Activated effector memory CD4-positive, alpha-beta T cell treated with Interleukin-2 at 50 U/mL for 16 hours (primary cell): ENCODE measurements around the gene PLA2G4C.

ENCODE experiments used
- DNase-seq: peaks from one replicate; pipeline ENCODE4 v3.0.0-alpha.2; 2020

The PLA2G4C gene

DNA sequence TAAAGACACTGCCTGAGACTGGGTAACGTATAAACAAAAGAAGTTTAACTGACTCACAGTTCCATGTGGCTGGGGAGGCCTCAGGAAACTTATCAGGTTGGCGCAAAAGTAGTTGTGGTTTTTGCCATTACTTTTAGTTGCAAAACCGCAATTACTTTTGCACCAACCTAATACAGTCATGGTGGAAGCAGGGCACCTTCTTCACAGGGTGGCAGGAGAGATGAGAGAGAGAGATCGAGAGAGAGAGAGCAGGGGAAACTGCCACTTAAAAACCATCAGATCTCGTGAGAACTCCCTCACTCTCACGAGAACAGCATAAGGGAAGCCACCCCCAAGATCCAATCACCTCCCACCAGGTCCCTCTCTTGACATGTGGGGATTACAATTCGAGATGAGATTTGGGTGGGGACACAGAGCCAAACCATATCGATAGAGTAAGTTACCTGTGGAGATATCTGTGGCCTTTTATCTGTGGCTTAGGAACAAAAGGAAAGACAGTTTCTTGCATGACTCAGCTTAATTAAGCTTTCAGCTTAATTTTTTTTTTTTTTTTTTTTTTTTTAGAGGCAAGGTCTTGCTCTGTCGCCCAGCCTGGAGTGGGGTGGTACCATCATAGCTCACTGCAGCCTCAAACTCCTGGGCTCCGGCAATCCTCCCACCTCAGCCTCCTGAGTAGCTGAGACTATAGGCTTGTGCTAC is 59.1 kb downstream of the PLA2G4C start:
- DNase-seq, result no peak

DNA sequence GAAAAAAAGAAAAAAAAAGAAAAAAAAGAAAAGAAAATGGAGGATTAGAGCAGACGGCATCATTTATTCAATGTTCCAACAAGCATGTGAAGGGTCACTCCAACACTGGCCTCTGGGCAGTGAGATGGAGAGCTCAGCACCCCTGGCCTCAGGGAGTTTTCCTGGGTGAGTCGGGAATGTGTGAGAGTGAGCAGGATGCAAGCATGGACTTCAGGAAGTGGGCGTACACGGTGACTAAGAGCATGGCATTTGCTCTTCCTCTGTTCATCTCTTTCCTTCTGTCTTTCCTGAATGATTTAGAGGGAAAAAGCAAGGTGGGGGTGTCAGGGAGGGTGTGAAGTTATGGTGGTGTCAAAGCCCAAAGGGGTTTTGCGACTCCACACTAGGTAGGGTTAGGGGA is 66.1 kb downstream of the PLA2G4C start:
- no peak for DNase-seq

DNA sequence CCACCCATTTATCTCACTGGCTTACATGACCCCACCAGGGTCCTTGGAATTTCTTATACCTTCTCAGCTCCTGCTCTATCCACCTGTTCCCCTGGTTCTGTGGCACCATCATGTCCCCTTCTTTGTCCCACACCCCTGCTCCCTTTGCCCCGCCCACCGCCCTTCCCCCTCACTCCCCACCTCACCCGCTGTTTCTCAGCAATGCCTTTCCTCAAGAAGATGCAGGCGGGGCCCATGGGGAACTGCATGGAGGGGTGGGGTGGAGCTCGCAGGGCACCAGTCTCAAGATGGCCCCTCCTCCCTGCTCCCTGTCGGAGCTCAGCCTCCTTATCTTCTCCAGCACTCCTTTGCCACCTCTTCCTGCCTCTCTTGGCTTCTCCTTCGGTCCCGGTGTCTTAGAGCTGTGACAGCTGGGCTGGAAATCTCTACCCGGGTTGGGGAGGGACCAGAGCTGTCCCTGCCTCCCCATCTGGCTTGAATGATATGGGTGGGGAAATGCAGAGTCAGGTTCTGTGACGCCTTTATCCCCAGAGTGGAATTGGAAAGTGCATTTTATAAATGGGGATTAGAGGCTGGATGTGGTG is 66.8 kb downstream of the PLA2G4C start, which contains the start of gene CABP5:
Gene CABP5 (minus strand): TSS at position 405 of the 584 bp plus-strand sequence. CDS start 157 bp downstream, at position 248.
- DNase-seq, result no peak

DNA sequence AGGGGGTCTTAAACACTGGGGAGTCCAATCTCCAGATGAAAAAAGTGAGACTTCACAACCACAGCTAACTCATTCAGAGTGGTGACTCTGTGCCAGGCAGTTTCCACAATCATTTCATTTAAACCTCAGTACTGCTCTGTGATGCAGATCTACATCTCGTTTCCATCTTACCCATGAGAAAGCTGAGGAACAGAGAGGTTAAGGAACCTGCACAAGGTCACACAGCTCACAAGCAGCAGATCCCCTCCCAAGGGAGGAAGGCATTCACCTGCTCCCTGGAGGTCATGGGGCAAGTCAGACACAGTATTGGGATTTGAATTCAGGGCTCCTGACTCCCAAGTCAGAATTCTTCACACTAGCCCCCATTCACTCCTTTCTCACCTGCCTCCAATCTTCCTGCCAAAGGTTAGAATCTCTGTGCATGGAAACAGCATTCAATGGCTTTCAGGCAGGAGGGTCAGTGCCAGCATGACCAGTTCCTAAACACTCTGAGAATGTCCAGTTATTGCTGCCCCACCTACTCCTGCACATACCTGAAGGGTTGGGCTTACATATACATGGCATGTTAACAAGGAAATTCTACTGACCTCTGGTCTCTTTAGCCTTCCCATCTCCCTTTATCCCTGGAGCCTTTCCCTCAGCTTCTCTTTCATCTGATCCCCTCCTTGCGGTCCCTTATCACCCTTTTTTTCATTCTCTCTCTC is 68.6 kb downstream of the PLA2G4C start:
- no peak for DNase-seq

DNA sequence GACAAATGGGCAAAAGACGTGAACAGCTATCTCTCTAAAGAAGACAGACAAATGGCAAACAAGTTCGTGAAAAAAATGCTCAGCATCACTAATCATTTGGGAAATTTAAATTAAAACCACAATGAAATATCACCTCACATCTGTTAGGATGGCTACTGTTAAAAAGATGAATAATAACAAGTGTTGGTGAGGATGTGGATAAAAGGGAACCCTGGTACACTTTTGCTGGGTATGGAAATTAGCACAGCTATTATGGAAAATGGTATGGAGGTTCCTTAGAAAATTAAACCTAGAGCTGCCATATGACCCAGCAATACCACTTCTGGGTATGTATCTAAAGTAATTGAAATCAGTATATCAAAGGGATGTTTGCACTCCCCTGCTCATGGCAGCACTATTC is 73.9 kb downstream of the PLA2G4C start:
- DNase-seq, result no peak

DNA sequence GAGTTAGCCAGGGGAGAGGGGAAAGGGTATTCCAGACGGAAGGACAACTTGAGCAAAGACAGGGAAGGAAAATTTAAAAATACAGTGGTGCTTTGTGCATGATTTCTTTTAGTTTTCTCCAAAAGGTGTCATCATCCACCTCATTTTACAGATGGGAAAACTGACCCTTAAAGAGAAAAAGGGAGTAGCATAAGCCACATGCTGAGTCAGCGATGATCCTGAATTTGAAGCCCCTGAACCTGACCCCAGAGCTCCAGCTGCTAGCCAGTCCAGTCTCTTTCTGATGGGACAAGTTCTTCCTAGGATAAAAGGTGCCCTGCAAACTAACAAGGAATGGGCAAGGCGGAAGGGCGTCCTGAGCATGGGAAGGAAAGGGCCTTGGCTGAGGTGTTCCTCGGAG is 77.0 kb downstream of the PLA2G4C start:
- DNase-seq, result no peak

DNA sequence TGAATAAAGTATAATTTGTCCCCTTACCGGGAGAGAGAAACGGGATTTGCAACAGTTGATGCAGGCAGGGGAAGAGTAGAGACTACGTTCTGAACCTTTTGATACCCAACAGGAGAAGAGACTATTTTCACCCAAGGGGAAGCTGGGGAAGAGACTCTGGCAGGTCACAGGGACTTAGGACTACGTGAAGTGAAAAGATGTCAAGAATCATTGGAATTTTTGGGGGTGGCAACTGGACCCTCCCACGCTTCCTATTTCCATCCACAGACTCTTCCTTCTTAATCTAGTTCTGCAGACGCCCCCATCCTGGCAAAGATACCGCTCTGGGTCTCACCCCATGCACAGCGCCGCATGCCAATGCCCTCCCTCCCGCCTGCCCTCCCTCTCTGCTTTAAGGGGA is 80.5 kb downstream of the PLA2G4C start:
- no peak for DNase-seq

DNA sequence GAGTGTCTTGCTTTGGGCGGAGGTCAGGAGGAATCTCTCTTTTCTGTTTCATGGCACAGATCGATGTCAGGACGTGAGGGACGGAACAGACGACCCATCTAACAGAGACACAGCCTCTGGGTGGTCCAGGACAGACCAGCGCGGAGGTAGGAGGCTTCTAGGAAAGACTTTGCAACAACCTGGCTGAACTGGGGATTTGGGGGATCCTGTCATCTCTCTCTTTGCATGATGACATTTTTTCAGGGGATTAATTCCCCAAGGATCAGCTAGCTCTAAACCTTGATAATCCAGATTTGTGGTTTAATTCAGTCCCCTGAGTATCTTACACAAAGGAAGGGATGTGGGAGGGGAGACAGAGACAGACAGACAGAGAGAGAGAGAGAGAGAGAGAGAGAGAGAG is 81.2 kb downstream of the PLA2G4C start:
- DNase-seq, result no peak

DNA sequence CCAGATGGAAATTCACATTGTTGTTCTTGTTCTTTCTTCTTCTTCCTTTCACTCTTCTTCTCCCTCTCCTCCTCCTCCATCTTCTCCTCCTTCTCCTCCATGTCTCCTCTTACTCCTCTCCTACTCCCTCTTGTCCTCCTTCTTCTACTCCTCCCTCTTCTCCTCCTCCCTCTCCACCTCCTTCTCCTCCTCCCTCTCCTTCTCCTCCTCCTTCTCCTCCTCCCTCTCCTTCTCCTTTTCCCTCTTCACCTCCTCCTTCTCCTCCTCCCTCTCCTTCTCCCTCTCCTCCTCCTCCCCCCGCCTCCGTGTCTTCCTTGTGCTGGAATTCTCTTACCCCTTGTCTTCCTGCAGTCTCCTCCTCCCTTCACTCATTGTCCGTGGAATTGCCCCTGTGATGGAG is 85.1 kb downstream of the PLA2G4C start:
- DNase-seq, result no peak

DNA sequence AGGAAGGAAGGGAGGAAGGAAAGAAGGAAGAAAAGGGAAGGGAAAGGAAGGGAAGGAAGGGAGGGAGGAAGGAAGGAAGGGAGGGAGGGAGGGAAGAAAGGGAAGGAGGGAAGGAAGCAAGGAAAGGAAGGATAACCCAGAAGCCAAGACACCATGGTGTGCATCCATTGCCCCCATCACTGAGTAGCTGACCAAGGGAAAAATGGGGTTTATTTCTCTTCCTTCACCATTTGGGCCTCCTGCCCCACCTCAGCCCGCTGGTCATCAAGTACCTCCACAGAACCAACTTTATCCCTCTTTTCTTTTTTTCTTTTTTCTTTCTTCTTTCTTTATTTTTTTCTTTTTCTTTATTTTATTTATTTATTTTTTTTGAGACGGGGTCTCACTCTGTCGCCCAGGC is 87.1 kb downstream of the PLA2G4C start:
- DNase-seq, result no peak

DNA sequence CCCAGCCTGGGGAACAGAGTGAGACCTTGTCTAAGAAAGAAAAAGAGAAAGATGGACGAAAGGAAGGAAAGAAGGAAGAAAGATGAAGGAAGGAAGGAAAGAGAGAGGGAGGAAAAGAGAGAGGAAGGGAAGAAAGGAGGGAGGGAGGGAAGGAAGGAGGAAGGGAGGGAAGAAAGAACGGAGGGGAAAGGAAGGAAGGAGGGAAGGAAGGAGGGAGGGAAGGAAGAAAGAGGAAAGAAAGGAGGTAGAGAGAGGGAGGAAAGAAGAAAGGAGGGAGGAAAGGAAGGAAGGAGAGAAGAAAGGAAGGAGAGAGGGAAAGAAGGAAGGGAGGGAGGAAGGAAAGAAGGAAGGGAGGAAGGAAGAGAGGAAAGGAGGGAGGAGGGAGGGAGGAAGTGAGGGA is 87.6 kb downstream of the PLA2G4C start:
- DNase-seq, result no peak

DNA sequence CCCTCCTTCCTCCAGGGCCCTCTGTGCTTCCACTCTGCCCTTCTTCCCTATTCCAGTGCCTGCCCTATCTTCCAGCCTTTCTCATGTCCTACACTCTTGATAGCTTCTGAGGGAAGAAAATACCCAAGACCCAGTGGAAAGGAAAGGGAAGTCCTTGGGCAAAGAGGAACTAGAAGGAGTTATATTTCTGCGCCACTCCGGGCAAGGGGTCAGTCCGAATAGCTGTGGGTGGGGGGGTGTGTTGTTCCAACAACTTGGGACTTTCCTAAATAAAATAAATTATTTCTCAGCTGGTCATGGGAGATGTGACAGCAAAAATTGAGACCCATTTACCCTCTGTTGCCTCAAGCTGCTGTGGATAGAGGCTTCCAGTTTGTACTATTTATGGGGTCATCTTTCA is 89.9 kb downstream of the PLA2G4C start:
- no peak for DNase-seq

DNA sequence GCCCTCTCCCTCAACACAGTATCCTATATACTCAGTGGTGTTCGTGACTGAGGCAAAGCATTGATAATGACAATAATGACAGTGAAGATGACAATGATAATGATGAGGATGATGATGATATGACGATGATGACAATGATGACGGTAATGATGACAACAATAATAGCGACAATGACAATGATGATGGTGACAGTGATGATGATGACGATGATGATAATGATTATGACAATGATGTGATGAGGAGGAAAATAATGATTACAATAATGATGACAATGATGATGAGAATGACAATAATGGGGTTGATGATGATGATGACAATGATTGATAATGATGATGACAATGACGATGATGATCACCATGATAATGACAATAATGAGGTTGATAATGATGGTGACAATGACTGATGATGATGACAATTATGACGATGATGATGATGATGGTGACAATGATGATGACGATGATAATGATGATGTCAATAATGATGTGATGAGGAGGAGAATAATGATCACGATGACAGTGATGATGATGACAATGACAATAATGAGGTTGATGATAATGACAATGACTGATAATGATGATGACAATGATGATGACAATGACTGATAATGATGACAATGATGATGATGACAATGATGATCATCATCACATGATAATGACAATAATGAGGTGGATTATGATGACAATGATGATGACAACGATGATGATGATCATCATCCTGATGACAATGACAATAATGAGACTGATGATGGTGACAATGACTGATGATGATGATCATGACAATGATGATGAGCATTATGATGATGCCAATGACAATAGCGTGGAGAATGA is 99.5 kb downstream of the PLA2G4C start:
- no peak for DNase-seq

DNA sequence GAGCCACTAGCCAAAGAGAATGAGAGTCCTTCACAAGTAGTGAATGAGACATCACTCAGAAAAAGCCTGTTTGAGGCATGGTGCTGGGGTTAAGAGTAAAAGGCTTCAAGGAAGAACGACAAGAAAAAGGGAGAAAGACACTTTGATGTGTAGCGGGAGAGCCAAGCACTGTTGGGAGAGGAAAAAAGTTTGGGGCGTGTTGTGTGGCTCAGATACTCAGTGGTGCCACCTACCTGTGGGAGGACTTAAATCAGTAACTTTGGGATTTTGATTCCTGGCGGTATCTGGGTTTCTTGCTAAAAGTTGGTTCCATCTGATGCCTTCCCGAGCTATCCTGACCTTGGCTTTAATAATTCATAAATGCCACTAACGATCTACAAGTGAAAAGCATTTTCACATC is 103.9 kb downstream of the PLA2G4C start:
- no peak for DNase-seq

DNA sequence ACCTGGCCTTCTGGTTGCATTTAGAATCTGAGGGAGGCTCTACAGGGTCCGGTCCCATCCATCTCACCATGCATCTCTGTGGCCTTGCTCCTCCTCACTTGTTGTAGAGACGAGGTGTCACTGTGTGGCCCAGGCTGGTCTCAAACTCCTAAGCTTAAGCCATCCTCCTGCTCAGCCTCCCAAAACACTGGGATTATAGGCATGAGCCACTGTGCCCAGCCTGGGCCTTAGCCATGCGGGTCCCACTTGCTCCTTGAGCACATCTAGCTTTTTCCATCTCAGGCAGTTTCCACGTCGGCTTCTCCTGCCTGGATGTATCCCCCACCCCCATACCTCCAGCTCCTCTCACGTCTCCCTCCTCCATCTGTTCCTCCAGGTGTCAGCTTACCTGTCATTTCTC is 106.4 kb downstream of the PLA2G4C start:
- no peak for DNase-seq

DNA sequence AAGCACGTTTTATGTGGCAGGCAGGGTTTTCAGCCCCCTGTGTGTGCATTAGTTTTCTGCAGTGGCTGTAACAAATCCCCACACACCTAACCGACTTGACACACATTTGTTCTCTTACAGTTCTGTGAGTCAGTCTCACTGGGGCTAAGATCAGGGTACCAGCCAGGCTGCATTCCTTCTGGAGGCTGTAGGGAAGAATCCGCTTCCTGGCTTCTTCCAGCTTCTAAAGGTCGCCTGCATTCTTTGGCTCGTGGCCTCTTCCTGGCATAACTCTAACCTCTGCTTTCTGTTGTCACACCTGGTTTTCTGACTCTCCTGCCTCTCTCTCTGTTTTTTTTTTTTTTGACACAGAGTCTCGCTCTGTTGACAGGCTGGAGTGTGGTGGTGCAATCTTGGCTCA is 109.8 kb downstream of the PLA2G4C start:
- DNase-seq, result no peak

DNA sequence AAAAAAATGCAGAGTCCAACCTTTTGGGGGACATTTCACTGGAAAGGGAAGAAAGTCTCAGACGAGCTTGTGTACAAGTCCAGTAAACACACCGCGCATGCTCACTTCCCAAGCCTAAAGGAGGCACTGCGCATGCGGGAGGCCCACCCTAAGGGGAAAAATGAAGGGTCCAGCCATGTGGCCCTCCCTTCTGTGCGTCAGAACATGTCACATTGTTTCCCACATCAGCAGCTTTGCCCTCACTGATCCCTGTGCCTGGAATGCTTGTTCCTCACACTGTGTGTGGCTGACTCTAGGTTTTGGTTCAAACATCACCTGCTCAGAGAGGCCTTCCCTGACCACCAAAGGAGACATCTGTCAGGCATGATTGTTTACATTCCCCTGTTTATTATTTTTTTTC is 111.8 kb downstream of the PLA2G4C start:
- DNase-seq, result no peak
